IMR-90 (cell line): Measurements from ENCODE around the gene CCDC63. TPM values are rescaled to one million over a fixed set of nuclear protein-coding genes. Genes with fewer than 3 reads are reported as not detected.

Source experiments
- ATAC-seq: fragments of 200-7000 bp; cut with Tn5 transposase; 2 replicates; pipeline ENCODE4 v1.9.1; 2020; ENCODE audit warnings: low read depth, mild to moderate bottlenecking, moderate library complexity
- BruUV-seq: library from RNA; stranded (reverse); fragments of 400-500 nt; replicated peaks from 2 replicates; lab custom pipeline; 2021; lab: Mats Ljungman, UMichigan
- CTCF ChIA-PET: fragments of 300-600 bp; formaldehyde crosslinking; extraction: SDS; loops from one replicate; lab custom pipeline; 2021; ENCODE audit warnings: antibody characterized with exemption; lab: Yijun Ruan, JAX
- POLR2A ChIA-PET: fragments of 300-600 bp; sonication (Branson Sonifier 250); formaldehyde crosslinking; loops from one replicate; lab custom pipeline; 2022; ENCODE audit warnings: antibody characterized with exemption; ENCODE audit not compliant: unreplicated experiment; lab: Charles Lee
- DNase-seq: peaks from one replicate; pipeline ENCODE4 v3.0.0; 2013
- H2AFZ ChIP-seq: replicated peaks from 2 replicates; pipeline ENCODE3; 2013; ENCODE audit warnings: low read length, mild to moderate bottlenecking; ENCODE audit not compliant: poor library complexity
- H2AK5ac ChIP-seq: 2 replicates; pipeline ENCODE4 v1.6.1; 2013; ENCODE audit warnings: low read depth, low read length, inconsistent platforms
- H2AK9ac ChIP-seq: replicated peaks from 2 replicates; pipeline ENCODE3; 2013; ENCODE audit warnings: mild to moderate bottlenecking, low read depth, low read length, moderate library complexity; ENCODE audit not compliant: poor library complexity
- H2BK120ac ChIP-seq: 2 replicates; pipeline ENCODE4 v1.6.1; 2013; ENCODE audit warnings: low read depth, low read length, inconsistent platforms
- H2BK15ac ChIP-seq: 3 replicates; pipeline ENCODE4 v1.6.1; 2013; ENCODE audit warnings: low read depth, low read length, inconsistent platforms
- H2BK20ac ChIP-seq: 2 replicates; pipeline ENCODE4 v1.6.1; 2013; ENCODE audit warnings: low read depth, mild to moderate bottlenecking, inconsistent platforms, low read length, moderate library complexity
- H2BK5ac ChIP-seq: 2 replicates; pipeline ENCODE4 v1.6.1; 2013; ENCODE audit warnings: mild to moderate bottlenecking, low read depth, low read length, inconsistent platforms; ENCODE audit not compliant: poor library complexity, severe bottlenecking
- H3K14ac ChIP-seq: replicated peaks from 2 replicates; pipeline ENCODE4 v1.6.1; 2013; ENCODE audit warnings: low read depth, low read length, inconsistent platforms
- H3K18ac ChIP-seq: 2 replicates; pipeline ENCODE4 v1.6.1; 2013; ENCODE audit warnings: low read depth, low read length, control low read depth
- H3K23ac ChIP-seq: 2 replicates; pipeline ENCODE4 v1.6.1; 2013; ENCODE audit warnings: low read depth, low read length, inconsistent platforms
- H3K27ac ChIP-seq: 2 replicates; pipeline ENCODE4 v1.5.1; 2013; ENCODE audit warnings: mild to moderate bottlenecking, control low read depth, low read length; ENCODE audit not compliant: insufficient read depth
- H3K27me3 ChIP-seq: 2 replicates; pipeline ENCODE4 v1.6.1; 2013; ENCODE audit warnings: low read length; ENCODE audit not compliant: control insufficient read depth, insufficient read depth
- H3K36me3 ChIP-seq: 2 replicates; pipeline ENCODE4 v1.6.1; 2013; ENCODE audit warnings: low read length, mixed read lengths; ENCODE audit not compliant: control insufficient read depth, insufficient read depth
- H3K4ac ChIP-seq: 2 replicates; pipeline ENCODE4 v1.6.1; 2013; ENCODE audit warnings: low read depth, low read length, inconsistent platforms
- H3K4me1 ChIP-seq: 2 replicates; pipeline ENCODE4 v1.6.1; 2013; ENCODE audit warnings: low read length, mixed read lengths; ENCODE audit not compliant: control insufficient read depth, insufficient read depth
- H3K4me2 ChIP-seq: 2 replicates; pipeline ENCODE4 v1.6.1; 2013; ENCODE audit warnings: low read depth, mild to moderate bottlenecking, control low read depth, low read length, moderate library complexity
- H3K4me3 ChIP-seq: 2 replicates; pipeline ENCODE4 v1.5.1; 2013; ENCODE audit warnings: low read depth, mild to moderate bottlenecking, control low read depth, low read length, moderate library complexity; ENCODE audit not compliant: insufficient read depth
- H3K56ac ChIP-seq: 2 replicates; pipeline ENCODE4 v1.6.1; 2013; ENCODE audit warnings: low read length, inconsistent platforms; ENCODE audit not compliant: insufficient read depth; ENCODE audit errors: extremely low read depth
- H3K79me1 ChIP-seq, 2 experiments: 2 replicates each; pipeline ENCODE4 v1.6.1; 2013; ENCODE audit warnings: low read length in 2 of 2, inconsistent platforms in 1 of 2, low read depth in 1 of 2
- H3K9ac ChIP-seq: 2 replicates; pipeline ENCODE4 v1.6.1; 2013; ENCODE audit warnings: low read depth, low read length, control low read depth
- H3K9me1 ChIP-seq: 2 replicates; pipeline ENCODE4 v1.6.1; 2013; ENCODE audit warnings: low read length, inconsistent platforms; ENCODE audit not compliant: insufficient read depth
- H3K9me3 ChIP-seq: 2 replicates; pipeline ENCODE4 v1.6.1; 2013; ENCODE audit warnings: low read length; ENCODE audit not compliant: control insufficient read depth, insufficient read depth
- H4K20me1 ChIP-seq: 2 replicates; pipeline ENCODE4 v1.6.1; 2013; ENCODE audit warnings: low read length, inconsistent platforms; ENCODE audit not compliant: insufficient read depth
- H4K5ac ChIP-seq: 2 replicates; pipeline ENCODE4 v1.6.1; 2013; ENCODE audit warnings: mild to moderate bottlenecking, low read depth, low read length, control low read depth
- H4K8ac ChIP-seq, 2 experiments: 2 replicates each; pipeline ENCODE4 v1.6.1; 2013; ENCODE audit warnings: low read depth in 2 of 2, low read length in 2 of 2, control low read depth in 1 of 2, inconsistent platforms in 1 of 2
- H4K91ac ChIP-seq: 2 replicates; pipeline ENCODE4 v1.6.1; 2013; ENCODE audit warnings: low read depth, low read length, inconsistent platforms; ENCODE audit not compliant: insufficient read depth
- FOS ChIP-seq: fragments of 150-350 bp; IDR thresholded peaks from 2 replicates; pipeline ENCODE4 v1.6.1; 2016; ENCODE audit warnings: low read depth, low read length
- MAZ ChIP-seq: IDR thresholded peaks from 2 replicates; pipeline ENCODE4 v1.6.1; 2012; ENCODE audit warnings: low read depth, mild to moderate bottlenecking, low read length, improper control_type of control experiment, moderate library complexity, borderline replicate concordance
- POLR2A ChIP-seq: IDR thresholded peaks from 2 replicates; pipeline ENCODE4 v1.6.1; 2012; ENCODE audit warnings: mild to moderate bottlenecking, low read depth, low read length
- WGBS, 2 experiments: methylation state at CpG; one replicate each; pipeline versions ENCODE4 v1.1.5 to v1.1.7; 2013; ENCODE audit warnings: missing lambda C conversion rate in 2 of 2; ENCODE audit not compliant: insufficient read length in 1 of 2; ENCODE audit errors: extremely low coverage in 2 of 2; 5-methylcytosine and 5-hydroxymethylcytosine counted together
- dilution Hi-C: fragments of 300-500 bp; cut with HindIII; formaldehyde crosslinking; loops from one replicate; pipeline ENCODE4 v1.14.3; 2018; ENCODE audit warnings: low sequenced_read_pairs; ENCODE audit not compliant: unreplicated experiment
- in situ Hi-C: fragments of 300-500 bp; cut with MboI; formaldehyde crosslinking; loops from 3 replicates; pipeline ENCODE4 v1.14.3; 2019; ENCODE audit warnings: low sequenced_read_pairs, inconsistent platforms, mixed read lengths
- intact Hi-C: fragments of 100-400 bp; cut with micrococcal nuclease; formaldehyde crosslinking; loops from 2 replicates; pipeline ENCODE4 v1.10.0; 2022
- polyA plus RNA-seq, 3 experiments: library from polyadenylated mRNA; depleted of rRNA; stranded (reverse); fragments of >200 nt; gene quantifications; 2 replicates each; pipeline ENCODE4 v1.2.3, GENCODE V29; 2012; ENCODE audit warnings: low replicate concordance in 1 of 3
- total RNA-seq: library from RNA; depleted of rRNA; stranded (reverse); fragments of >200 nt; gene quantifications from 2 replicates; pipeline ENCODE4 v1.2.3, GENCODE V29; 2012

CCDC63 gene
- total and polyA plus RNA-seq, 2 of the 4 experiments (the other 2 are of a cell fraction) = not detected

DNA sequence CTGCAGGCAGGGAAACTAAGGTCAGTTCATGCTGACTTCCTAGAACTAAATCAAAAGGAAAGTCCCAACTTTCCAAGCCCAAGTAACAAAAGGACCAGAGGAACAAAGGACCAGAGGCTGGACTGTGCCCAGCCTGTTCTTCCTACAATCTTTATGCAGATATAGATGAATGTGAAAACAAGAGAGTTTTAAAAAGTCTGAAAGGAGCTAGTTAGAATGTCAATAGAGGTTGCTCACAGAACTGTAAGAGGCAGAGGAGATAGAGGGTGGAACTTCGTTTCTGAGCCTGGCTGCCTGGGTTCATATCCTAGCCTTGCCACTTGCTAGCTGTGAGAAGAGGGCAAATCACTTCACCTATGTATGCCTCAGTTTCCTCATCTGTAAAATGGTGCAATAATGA, 30.0 kb upstream of the CCDC63 start:
- H3K4me3 ChIP-seq = no peak overlapping the region
- no peak overlapping the region for H2BK20ac ChIP-seq
- WGBS, 2 experiments = no CpG with 5 or more reads among the region's 1 CpG
- H3K27me3 ChIP-seq = peaks cover 2% of the 10 kb centered on the region
- H4K91ac ChIP-seq = no peak overlapping the region
- no peak overlapping the region for H3K18ac ChIP-seq
- dilution Hi-C loops = no loop called here
- no peak overlapping the region for H4K5ac ChIP-seq
- no peak overlapping the region for H3K27ac ChIP-seq
- H2BK15ac ChIP-seq = no peak overlapping the region
- no peak overlapping the region for H3K9ac ChIP-seq
- no peak overlapping the region for H3K4ac ChIP-seq
- TF ChIP-seq MAZ (no peak), POLR2A (no peak), FOS (no peak)
- no peaks in the 10 kb centered on the region for H3K36me3 ChIP-seq
- no peak overlapping the region for H3K56ac ChIP-seq
- no peak overlapping the region for H4K8ac ChIP-seq
- no peaks in the 10 kb centered on the region for H4K20me1 ChIP-seq
- H2BK5ac ChIP-seq = no peak overlapping the region
- no peak overlapping the region for H3K4me2 ChIP-seq
- DNase-seq (no peak), ATAC-seq (no peak)
- no TSS peak for BruUV-seq
- POLR2A ChIA-PET = no interaction called here
- H2AFZ ChIP-seq = no peak overlapping the region
- no peak overlapping the region for H3K23ac ChIP-seq
- intact Hi-C loops = no loop called here
- H3K14ac ChIP-seq = no peak overlapping the region
- H3K9me3 ChIP-seq = no peaks in the 10 kb centered on the region
- no peak overlapping the region for H2BK120ac ChIP-seq
- H2AK5ac ChIP-seq = no peak overlapping the region
- CTCF ChIA-PET = no interaction called here
- H2AK9ac ChIP-seq = no peak overlapping the region
- H3K9me1 ChIP-seq = no peaks in the 10 kb centered on the region
- H3K4me1 ChIP-seq = no peaks in the 10 kb centered on the region
- in situ Hi-C loops = no loop called here
- no peaks in the 10 kb centered on the region for H3K79me1 ChIP-seq
